Activated CD4-positive, alpha-beta T cell treated with anti-CD3 and anti-CD28 coated beads, Interleukin-2, amount 50 U/mL, for 24 hours (primary cell): ENCODE results near the gene KAZN.
"Not testable (repeated sequence)": the region's sequence is repeated elsewhere in the genome, so short reads cannot be mapped to it uniquely, and the experiment has no call there.

Experiments used
- DNase-seq, 2 donors: peaks; one replicate each; pipeline ENCODE4 v3.0.0-alpha.2; 2020; ENCODE audit warnings: low read depth in 1 of 2, low spot score in 1 of 2

The KAZN gene

DNA sequence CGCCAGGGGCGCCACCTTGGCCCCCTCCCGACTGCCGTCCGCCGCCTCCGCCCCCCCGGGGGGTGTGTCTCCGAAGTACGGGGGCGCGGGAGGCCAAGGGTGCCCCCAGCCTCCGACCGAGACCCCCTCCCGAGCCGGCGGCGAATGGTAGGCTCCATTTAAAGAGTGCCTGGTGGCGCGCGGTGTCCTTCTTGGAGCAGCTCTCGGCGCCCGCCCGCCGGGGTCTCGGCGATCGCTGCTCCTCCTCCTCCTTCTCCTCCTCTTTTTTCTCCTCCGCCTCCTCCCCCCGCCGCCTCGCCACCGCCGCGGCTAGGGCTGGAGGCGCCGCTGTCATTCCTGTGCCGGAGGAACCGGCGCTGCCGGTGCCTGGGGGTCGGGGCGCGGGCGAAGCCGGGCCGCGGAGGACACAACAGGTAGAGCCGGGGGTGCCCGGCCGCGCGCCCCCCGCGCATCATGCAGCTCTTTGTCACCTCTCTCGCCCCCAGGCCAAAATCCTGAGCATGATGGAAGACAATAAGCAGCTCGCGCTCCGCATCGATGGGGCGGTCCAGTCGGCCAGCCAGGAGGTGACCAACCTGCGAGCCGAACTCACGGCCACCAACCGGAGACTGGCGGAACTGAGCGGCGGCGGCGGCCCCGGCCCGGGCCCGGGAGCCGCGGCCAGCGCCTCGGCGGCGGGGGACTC is at the start of gene KAZN:
Gene KAZN, plus strand, starts transcription at position 188 of the 685 bp plus-strand sequence.
- no peak for DNase-seq

DNA sequence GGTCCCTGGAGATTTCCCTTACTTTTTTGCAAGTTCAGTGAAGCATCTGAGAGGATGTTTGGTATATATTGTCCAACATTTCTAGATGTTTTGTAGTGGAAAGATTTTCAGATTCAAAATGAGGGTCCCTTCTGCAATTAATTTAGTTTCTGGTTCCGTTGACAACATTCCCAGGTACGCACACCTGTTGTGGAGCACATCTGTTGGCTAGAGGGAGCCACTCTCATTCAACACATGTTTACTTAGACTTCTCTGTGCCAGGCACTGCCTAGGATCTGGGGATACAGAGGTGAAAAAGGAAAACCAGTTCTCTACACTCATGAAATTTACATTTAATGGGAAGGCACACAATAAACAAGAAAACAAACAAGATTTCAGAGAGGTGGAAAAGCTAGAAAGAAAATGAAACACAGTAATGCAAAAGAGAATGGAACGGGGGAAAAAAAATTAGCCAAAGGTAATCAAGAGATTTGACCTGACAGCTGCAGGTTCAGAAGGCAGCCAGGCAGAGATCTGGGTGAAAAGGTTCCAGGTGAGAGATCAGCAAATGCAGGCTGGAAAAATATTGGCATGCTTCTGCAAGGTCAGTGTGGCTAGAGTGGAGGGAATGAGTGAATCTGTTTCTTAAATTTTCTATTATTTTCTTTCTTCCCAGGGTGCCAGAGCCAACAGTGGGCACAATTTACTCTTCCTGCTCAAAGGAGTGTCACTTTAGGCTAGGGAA is 48.4 kb upstream of the KAZN start:
- DNase-seq: no peak

DNA sequence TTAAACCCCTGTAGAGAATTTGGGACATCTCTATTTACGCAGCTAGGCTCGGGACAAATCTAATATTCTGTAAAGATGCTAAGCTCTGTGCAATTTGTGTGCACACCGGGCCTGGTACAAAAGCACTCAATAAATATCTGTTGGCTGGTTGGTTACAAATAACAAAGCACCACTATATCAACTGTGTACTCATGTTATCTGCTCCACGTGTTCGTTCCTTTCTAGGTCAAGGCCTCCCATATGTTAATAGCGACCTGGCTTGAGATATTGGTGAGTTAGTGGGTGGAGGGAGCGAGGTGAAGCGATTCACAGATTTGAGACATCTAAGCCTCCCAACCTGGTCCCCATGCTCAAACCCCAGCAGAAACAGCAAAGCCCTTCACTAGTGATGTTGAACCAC is 47.1 kb upstream of the KAZN start:
- no peak for DNase-seq

DNA sequence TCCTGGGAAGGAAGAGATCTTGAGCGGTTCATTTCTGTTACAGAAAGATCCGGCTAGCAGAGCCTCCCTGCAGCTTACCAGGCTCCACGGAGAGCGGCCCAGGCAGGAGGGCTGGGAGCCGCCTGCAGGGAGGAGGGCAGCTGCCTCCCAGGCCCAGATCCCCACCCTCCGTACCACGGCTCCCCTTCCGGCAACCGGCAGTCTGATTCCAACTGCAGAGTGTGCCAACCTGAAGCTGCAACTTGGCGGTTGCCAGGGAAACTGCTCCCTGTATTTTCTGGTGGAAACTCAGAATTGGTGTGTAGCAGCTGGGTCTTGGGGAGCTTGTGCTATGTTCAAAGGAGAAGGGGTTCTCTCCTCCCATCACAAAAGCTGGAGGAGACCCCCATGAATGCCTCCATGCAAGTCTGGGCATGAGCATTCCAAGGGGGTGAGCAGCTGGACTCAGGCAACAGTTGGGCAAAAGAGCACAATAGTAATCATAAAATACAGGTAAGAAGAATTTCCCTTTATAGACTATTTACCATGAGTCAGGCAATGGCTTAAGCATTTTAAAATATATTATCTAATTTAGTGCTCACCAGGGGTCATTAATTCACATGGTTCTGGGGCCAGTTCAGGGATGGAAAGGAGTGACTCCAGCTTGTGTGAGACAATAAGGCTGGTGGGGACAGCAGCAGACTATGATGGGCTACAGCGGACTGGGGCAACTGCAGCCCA is 46.1 kb upstream of the KAZN start:
- DNase-seq: no peak

DNA sequence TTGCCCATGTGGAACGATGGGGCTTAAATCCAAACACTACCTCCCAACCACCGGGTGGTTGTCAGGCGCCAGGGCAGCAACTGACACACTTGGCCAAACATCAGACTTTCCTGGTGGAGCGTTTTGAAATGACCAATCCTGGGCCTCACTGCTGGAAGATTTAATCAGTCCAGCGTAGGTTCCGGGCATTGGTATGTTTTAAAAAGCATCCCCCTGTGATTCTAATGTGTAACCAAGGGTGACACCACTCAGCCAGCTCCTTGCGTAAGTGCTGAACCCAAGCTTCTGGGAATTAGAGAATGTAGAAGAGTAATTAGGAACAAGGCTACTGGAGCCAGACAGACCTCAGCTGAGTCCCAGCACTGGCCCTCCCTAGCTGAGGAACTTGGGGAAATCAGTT is 44.8 kb upstream of the KAZN start:
- DNase-seq: no peak

DNA sequence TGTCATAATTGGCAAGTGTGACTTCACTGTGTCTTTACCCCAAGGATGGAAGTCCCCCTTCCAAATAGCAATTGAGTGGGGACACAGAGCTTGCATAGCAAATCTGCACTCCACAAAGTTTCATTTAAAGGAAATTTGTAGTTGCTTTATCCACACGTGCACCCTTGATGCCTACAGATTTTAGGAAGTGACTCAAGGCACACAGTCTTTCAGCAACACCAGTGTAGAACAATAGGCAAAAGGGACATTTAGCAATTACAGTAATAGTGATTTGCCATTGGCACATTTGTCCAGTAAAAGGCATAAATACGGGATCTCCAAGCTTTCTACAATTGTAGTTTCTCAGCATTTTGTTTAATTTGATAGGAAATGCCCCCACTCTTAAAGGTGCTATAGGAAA is 43.4 kb upstream of the KAZN start:
- DNase-seq: no peak

DNA sequence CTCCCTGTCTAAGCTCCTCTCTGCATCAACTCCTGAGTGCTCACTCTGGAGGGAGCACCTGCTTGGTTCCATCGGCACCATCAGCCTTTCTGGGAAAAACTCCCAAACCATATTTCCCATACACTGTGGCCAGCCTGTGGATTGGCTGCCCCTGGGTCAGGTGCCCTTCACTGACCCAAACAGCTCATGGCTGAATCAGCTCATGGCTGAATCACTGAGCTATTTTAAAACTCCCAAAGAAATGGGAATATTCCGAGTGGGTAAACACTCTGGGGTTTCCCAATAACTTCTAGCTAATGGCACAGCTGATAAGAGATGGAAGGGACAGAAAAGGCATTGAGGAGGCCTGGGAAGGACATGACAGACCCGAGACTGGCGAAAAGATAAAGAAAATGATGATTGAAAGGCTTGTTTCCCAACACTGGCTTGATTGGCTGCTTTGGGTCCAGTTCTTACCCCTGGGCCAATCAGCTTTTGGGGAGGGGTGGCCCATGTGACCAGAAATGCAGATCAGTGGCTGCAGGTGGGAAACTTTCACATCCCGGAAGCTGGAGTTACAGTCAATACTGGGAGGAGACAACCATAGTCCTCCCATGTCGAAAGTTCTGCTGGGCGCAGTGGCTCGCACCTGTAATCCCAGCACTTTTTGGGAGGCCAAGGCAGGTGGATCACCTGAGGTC is 37.3 kb upstream of the KAZN start:
- DNase-seq: no peak

DNA sequence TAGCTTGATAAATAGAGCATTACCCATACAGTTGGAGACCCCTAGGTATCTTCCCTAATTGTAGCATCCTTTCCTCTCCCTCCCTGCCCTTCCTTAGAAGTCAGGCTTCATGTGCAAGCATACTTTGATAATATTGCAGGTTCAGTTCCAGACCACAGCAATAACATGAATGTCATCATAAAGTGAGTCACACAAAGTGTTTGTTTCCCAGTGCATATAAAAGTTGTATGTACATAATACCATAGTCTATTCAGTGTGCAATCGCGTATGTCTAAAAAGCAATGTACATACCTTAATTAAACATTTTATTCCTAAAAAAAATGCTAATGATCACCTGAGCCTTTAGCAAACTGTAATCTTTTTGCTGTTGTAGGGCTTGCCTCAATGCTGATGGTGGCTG is 33.4 kb upstream of the KAZN start:
- DNase-seq: no peak

DNA sequence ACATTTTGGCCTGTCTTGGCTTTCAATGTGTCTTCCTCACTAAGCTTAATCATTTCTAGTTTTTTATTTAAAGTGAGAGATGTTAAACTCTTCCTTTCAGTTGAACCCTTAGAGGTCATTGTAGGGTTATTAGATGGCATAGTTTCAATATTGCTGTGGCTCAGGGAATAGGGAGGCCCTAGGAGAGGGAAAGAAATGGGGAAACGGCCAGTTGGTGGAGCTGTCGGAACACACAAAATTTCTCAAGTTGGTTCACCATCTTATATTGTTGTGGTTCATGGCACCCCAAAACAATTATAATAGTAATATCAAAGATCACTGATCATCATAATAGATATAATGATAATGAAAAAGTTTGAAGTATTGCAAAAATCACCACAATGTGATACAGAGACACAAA is 31.4 kb upstream of the KAZN start:
- DNase-seq: no peak

DNA sequence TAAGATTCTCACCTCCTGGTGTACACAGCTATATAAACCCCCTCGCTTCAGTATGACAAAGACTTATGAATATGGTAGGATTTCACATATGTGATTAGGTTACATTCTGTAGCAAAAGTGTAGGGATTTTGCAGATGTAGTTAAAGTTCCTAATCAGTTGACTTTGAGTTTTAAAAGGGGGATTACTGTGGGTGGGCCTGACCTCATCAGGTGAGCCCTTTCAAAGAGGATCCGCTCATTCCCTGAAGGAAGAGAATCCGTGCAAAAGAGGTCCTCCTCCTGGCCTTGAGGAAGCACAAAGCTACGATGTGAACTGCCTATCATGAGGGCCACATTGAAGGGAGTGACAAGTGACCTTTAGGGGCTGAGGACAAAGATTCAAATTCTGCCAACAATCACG is 30.6 kb upstream of the KAZN start:
- no peak for DNase-seq

DNA sequence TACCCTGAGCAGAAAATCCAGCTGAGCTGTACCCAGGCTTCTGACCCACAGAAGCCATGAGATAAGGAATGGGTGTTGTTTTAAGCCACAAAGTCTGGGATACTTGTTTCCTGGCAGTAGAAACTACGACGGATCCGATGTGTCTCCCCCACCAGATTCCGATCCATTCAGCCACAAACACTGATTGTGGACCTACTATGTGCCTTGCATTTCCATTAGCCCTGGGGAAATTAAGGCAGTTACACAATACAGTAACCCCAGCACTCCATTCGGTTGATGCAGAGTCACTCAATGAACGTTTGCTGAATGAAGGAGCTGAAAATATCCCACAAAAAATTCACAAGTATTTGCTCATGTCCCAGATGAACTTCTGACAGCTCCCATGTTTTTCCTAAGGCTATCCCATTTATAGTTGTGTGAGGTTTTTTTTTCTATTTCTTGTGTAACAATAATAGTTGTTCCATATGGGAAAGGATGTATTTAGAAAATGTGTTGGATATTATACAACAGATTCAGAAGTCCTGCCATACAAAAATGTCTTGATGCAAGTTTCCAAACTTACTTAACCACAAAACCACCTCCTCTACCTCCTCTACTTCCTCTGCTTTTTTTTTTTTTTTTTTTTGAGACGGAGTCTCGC is 29.6 kb upstream of the KAZN start:
- no peak for DNase-seq

DNA sequence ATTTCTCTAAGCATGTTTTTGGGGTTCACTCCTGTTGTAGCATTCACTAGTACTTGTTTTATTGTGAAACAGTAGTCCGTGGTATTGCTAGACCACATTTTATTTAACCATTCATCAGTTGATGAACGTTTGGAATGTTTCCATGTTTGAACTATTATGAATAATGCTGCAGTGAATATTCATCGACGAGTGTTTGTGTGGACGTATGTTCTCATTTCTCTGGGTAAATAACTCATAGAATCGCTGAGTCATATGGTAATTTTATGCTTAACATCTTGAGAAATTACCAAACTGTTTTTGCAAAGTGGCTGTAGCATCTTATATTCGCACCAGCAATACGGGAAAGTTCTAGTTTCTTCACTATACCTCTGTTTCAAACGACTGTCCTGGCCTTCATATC is 28.0 kb upstream of the KAZN start:
- no peak for DNase-seq

DNA sequence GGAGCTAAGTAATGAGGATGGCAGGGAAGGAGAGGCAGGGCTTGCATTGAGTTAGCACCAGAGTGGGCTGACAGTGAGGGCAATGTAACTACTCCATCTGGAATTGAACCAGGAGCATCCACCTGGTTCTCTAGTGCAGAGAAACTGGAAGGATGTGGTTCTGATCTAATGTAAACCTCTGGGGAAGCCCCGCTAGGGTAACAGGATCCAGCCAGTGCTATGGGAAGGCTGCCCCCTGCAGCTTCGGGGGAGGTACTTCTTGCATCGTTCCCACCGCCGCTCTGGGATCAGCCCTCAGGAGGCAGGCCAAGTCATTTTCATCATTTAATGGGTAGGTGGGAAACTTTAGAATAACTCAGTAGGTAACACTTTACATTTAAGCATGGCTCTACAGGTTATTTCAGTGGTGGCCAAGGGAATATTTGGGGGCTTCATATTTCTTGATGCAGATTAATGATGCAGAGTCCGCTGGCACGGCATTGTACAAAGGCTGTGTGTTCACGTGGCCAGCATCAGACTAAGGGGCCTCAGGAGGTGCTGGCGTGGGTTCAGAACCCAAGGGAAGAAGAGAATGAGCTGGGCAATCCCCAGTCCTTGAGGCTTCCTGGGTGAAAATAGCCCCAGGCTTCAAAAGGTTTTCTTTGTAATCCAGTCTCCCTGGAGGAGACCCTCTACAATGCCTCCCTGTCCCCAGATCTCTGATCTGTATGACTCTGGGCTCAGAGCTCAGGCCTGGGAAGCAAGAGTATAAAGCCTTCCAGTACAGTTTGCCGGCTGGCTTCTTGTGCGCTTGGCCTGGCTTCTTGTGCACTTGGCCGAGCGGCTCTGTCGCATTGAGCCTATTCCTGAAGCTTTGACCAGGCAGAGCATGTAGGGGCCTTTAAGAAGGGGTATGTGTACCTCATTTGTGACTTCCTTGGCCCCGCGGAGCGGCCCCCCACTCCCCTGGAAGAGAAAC is 26.4 kb upstream of the KAZN start:
- DNase-seq: no peak

DNA sequence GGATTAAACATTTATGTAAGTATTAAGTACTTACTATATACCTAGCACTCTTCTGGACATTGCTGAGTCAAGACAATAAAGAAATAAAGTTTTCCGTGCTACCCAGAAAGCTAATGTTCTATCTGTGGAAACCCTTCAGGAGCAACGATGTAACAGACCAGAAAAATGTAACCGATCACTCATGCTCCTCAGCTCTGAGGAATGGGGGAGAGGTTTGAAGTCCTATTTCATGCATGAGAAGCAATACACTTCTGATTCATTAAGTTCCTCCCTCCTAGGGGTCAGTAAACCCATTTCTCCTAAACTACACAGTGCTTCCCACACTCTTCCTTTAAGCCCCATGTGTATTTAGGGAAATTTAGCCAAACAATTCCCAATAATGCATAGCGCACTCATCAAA is 25.6 kb upstream of the KAZN start:
- DNase-seq: no peak

DNA sequence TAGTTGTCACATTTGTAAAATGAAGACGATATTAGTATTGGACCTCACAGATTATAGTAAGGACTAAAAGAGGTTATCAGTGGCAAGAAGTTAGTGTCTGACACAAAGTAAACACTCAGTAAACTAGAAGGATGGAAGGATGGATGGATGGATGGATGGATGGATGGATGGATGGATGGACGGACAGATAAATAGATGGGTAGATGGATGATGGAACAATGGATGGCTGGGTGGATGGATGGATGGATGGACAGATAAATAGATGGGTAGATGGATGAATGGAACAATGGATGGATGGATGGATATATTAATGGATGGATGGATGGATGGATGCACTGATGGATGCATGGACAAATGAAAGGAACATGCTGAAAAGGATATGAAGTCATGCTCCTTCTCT is 22.3 kb upstream of the KAZN start:
- no peak for DNase-seq

DNA sequence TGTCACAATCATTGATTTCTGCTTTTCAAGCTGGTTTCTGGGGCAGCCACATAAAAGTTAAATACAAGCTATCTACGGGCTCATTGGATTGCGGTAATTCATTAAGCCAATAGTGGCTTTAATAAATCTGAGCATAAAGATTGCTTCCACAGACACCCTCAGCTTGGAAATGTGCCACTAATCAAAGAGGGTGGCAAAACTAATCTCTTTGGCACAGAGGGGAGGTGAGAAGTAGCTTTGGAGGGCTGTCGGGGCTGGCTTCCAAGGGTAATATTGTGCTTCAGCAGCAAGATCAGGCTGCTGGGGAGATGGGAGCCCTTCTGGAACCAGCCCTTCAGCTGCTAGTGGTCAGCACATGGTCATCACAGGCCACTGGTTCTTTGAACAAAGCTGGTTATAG is 21.2 kb upstream of the KAZN start:
- no peak for DNase-seq

DNA sequence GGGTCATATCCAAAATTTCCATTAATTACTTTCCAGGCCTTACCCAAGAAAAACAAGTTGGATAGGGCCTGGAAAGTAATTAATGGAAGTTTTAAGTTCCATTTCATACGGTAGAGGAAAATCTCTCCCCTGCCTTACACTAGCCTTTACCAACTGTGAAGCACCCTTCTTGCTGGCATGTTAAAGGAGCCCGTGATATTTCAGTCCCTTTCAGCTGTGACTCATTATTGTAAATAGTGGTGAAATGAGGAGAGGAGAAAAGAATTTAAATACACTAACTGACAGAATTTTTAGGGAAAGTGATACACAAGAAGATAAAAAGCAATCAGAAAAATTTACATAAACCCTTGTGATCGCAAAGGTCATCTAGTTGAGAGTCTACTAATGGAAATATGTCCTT is 20.3 kb upstream of the KAZN start:
- DNase-seq: no peak

DNA sequence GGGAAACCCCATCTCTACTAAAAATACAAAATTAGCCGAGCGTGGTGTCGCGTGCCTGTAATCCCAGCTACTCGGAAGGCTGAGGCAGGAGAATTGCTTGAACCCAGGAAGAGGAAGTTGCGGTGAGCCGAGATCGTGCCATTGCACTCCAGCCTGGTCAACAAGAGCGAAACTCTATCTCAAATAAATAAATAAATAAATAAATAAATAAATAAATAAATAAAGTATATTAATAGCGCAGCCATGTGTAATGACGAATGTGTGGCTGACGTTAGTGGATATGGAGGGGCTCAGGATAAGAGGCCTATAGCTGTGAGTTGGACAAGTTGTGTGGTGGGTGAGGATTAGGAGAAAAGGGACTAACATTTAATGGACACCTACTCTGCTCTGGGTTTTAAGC is 18.2 kb upstream of the KAZN start:
- not testable (repeated sequence) for DNase-seq

DNA sequence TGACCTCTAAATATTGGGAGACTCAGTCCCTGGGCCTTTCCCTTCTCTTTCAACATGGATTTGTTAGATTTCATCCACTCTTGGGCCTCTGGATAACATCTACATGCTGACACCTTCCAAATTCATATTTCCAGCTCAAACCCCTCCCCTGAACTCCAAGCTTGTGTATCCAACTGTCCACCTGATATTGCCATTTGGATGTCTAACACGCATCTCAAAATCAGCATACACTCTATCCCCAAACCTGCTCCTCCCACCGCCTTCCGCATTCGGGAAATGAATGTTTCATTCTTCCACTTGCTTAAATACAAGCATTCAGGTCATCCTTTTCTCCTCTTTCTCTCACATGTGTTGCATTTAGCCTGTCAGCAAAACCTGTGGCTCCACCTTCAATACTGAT is 17.5 kb upstream of the KAZN start:
- DNase-seq: no peak

DNA sequence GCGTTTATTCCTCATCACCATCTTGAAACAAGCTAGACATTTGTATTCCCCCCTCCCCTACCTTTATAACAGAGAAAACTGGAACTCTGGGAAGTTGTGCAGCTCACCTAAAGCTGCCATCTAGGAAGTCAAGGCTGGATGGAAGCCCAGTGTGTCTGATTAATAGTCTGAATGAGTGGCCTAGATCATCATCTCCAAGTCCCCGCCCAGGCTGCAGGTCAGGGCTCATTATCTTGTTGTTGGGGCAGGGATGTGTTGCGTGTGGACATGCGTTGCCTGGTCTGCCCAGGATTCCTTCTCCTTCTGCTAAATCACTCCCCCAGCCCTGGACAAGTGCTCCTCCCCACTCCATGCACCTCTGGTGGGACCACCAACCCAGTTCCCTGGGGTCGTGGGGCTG is 14.7 kb upstream of the KAZN start:
- DNase-seq: no peak
